ENCODE data around the gene WDFY4. TPM values are rescaled to one million over a fixed set of nuclear protein-coding genes. Genes with fewer than 3 reads are reported as not detected.

The WDFY4 gene
- total RNA-seq, 1 experiment from 2014 or later, result 0.23 TPM

DNA sequence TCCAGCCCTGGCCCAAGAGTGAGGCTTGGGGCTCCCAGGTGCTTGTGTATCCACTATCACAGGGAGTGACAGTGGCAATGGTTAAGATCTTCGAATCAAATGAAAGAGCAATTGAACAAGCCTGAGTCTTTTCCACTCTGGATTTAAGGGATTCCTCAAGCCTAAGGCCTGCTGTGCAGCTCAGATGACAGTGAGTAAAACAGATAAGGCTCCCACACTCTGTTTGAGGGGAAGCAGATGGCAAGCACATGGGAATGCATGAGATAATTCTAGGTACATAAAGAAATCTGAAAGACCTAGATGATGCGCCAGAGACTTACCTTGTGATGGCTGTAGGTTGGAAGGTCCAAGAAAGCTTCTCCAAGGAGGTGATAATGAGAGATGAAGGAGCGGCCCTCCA is 159.9 kb downstream of the WDFY4 start:
- ATAC-seq, result no peak
- ChIA-PET POLR2A (no interaction called here), CTCF (no interaction called here)
- no peak overlapping the region for H3K27ac ChIP-seq (ENCODE audit: low read length)
- H3K9me3 ChIP-seq (ENCODE audit: control insufficient read depth, insufficient read depth, low read depth, low read length), result no peaks in the 10 kb centered on the region
- no peak overlapping the region for H3K4me3 ChIP-seq (ENCODE audit: low read depth in 2 of 2, low read length in 2 of 2)
- intact Hi-C loops (cut with micrococcal nuclease; ENCODE audit: unreplicated experiment) (no loop called here), in situ Hi-C loops (cut with HindIII; ENCODE audit: low pct_unique_long_range_greater_than_20kb, low sequenced_read_pairs) (no loop called here)
- BruUV-seq (replicated peaks), result no TSS peak
- TF ChIP-seq, protein P1, sequence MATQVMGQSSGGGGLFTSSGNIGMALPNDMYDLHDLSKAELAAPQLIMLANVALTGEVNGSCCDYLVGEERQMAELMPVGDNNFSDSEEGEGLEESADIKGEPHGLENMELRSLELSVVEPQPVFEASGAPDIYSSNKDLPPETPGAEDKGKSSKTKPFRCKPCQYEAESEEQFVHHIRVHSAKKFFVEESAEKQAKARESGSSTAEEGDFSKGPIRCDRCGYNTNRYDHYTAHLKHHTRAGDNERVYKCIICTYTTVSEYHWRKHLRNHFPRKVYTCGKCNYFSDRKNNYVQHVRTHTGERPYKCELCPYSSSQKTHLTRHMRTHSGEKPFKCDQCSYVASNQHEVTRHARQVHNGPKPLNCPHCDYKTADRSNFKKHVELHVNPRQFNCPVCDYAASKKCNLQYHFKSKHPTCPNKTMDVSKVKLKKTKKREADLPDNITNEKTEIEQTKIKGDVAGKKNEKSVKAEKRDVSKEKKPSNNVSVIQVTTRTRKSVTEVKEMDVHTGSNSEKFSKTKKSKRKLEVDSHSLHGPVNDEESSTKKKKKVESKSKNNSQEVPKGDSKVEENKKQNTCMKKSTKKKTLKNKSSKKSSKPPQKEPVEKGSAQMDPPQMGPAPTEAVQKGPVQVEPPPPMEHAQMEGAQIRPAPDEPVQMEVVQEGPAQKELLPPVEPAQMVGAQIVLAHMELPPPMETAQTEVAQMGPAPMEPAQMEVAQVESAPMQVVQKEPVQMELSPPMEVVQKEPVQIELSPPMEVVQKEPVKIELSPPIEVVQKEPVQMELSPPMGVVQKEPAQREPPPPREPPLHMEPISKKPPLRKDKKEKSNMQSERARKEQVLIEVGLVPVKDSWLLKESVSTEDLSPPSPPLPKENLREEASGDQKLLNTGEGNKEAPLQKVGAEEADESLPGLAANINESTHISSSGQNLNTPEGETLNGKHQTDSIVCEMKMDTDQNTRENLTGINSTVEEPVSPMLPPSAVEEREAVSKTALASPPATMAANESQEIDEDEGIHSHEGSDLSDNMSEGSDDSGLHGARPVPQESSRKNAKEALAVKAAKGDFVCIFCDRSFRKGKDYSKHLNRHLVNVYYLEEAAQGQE (IDR thresholded peaks at IDR 0.05; ENCODE audit: insufficient read depth in 1 of 2, low read depth in 2 of 2, low read length in 1 of 2), result no peak
- TF ChIP-seq SIN3A (IDR thresholded peaks at IDR 0.05; ENCODE audit: borderline replicate concordance, insufficient read depth, low read depth, low read length) (no peak), TCF7L2 (IDR thresholded peaks at IDR 0.05; ENCODE audit: low read depth, low read length) (no peak), POLR2AphosphoS5 (IDR thresholded peaks at IDR 0.05; ENCODE audit: low read depth, low read length) (no peak)
- TF ChIP-seq, protein P2, sequence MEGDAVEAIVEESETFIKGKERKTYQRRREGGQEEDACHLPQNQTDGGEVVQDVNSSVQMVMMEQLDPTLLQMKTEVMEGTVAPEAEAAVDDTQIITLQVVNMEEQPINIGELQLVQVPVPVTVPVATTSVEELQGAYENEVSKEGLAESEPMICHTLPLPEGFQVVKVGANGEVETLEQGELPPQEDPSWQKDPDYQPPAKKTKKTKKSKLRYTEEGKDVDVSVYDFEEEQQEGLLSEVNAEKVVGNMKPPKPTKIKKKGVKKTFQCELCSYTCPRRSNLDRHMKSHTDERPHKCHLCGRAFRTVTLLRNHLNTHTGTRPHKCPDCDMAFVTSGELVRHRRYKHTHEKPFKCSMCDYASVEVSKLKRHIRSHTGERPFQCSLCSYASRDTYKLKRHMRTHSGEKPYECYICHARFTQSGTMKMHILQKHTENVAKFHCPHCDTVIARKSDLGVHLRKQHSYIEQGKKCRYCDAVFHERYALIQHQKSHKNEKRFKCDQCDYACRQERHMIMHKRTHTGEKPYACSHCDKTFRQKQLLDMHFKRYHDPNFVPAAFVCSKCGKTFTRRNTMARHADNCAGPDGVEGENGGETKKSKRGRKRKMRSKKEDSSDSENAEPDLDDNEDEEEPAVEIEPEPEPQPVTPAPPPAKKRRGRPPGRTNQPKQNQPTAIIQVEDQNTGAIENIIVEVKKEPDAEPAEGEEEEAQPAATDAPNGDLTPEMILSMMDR (IDR thresholded peaks at IDR 0.05), result no peak
- DNase-seq (ENCODE audit: low read depth, low spot score), result no peak
- H3K4me1 ChIP-seq (ENCODE audit: control insufficient read depth, insufficient read depth, low read length), result no peaks in the 10 kb centered on the region
- H3K27me3 ChIP-seq (ENCODE audit: control insufficient read depth, insufficient read depth, low read length), result peaks cover 14% of the 10 kb centered on the region
- H3K36me3 ChIP-seq (ENCODE audit: control insufficient read depth, insufficient read depth, low read length), result no peaks in the 10 kb centered on the region

DNA sequence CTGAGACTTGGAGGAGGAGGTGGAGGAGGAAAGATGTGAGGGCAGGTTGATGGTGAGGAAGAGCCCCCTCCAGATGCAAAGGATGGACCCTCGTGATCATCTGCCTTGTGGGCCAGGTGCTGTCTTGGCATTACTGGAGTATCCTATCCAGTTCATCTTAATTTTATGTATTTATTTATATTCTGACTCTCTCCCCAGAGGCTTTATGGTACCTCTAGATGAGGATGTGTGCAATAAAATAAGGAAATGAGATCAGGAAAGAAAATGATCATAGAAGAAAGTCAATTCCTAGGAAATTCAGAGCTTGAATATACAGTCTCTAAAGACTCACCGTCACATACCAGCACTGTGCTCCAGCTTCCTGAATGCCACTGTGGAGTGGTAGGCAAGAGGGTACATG is 160.8 kb downstream of the WDFY4 start:
- TF ChIP-seq, protein P2 (IDR thresholded peaks at IDR 0.05), result no peak
- TF ChIP-seq, protein P1 (IDR thresholded peaks at IDR 0.05; ENCODE audit: insufficient read depth in 1 of 2, low read depth in 2 of 2, low read length in 1 of 2), result no peak
- TF ChIP-seq SIN3A (IDR thresholded peaks at IDR 0.05; ENCODE audit: borderline replicate concordance, insufficient read depth, low read depth, low read length), result no peak
- no peak for TF ChIP-seq TCF7L2 (IDR thresholded peaks at IDR 0.05; ENCODE audit: low read depth, low read length)
- no peak for TF ChIP-seq POLR2AphosphoS5 (IDR thresholded peaks at IDR 0.05; ENCODE audit: low read depth, low read length)
- DNase-seq (ENCODE audit: low read depth, low spot score) (no peak), ATAC-seq (no peak)
- CTCF ChIA-PET, result no interaction called here
- H3K4me3 ChIP-seq (ENCODE audit: low read depth in 2 of 2, low read length in 2 of 2), result no peak overlapping the region
- H3K9me3 ChIP-seq (ENCODE audit: control insufficient read depth, insufficient read depth, low read depth, low read length), result no peaks in the 10 kb centered on the region
- no peaks in the 10 kb centered on the region for H3K4me1 ChIP-seq (ENCODE audit: control insufficient read depth, insufficient read depth, low read length)
- POLR2A ChIA-PET, result no interaction called here
- intact Hi-C loops (cut with micrococcal nuclease; ENCODE audit: unreplicated experiment) (no loop called here), in situ Hi-C loops (cut with HindIII; ENCODE audit: low pct_unique_long_range_greater_than_20kb, low sequenced_read_pairs) (no loop called here)
- no peaks in the 10 kb centered on the region for H3K36me3 ChIP-seq (ENCODE audit: control insufficient read depth, insufficient read depth, low read length)
- no peak overlapping the region for H3K27ac ChIP-seq (ENCODE audit: low read length)
- H3K27me3 ChIP-seq (ENCODE audit: control insufficient read depth, insufficient read depth, low read length), result peaks cover 18% of the 10 kb centered on the region
- no TSS peak for BruUV-seq (replicated peaks)
